Measurements from ENCODE around the gene NPLOC4. TPM values are rescaled to one million over a fixed set of nuclear protein-coding genes. Genes with fewer than 3 reads are reported as not detected.

The NPLOC4 gene
- polyA plus RNA-seq, 1 of the 3 experiments (the other 2 are of a cell fraction): 88.6 TPM

GRCh38 chr17:81566461-81567126 is 70.3 kb downstream of the NPLOC4 start (continued):
- peak; percentile 69; the same call in 1 of the 2 replicates for TF ChIP-seq MAX (IDR thresholded peaks at IDR 0.05; ENCODE audit: low read depth)
- peak; percentile 76 for TF ChIP-seq PBX3 (IDR thresholded peaks at IDR 0.05)
- 0 out of 2 replicates have a peak, but pooled peaks have one; percentile 22 for TF ChIP-seq YY1 (IDR thresholded peaks at IDR 0.05; ENCODE audit: low read depth)
- TF ChIP-seq FOXJ3 (CRISPR knock-in tag; IDR thresholded peaks at IDR 0.05): no peak
- no peak for TF ChIP-seq GATA2 (CRISPR knock-in tag; IDR thresholded peaks at IDR 0.05)
- TF ChIP-seq EZH2phosphoT487 (IDR thresholded peaks at IDR 0.05; ENCODE audit: borderline replicate concordance, low read depth): no peak
- TF ChIP-seq IRF3 (IDR thresholded peaks at IDR 0.05; ENCODE audit: low read depth, low read length): no peak
- 0 out of 2 replicates have a peak, but pooled peaks have one; percentile 27 for TF ChIP-seq REST (IDR thresholded peaks at IDR 0.05; ENCODE audit: low read depth, low read length)
- peak; percentile 71 for TF ChIP-seq FOXM1 (IDR thresholded peaks at IDR 0.05; ENCODE audit: low read depth)
- TF ChIP-seq FOSL2 (IDR thresholded peaks at IDR 0.05; ENCODE audit: borderline replicate concordance, low read depth): peak; percentile 91
- TF ChIP-seq SMC3 (IDR thresholded peaks at IDR 0.05; ENCODE audit: low read depth, low read length): peak; percentile 15; the same call in 1 of the 2 replicates

DNA sequence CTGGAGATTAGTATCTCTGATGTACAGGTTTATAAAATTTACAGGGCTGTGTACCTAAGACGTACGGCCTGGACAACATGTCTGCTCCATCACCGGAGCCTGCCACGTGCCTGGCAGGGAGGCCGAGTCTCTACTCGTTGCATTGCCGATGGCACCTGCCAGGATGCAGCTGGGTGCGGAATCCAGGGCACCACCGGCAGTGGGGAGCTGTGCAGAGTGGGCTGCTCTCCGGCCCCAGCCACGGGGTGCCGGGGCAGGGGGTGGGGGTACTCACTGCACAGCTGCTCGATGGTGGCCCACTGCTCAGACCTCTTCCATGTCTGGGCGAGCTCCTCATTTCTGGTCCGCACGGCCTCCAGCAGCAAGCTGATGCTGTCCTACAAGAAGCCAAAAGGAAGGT is 71.7 kb downstream of the NPLOC4 start:
- CTCF ChIA-PET: interaction anchor here (1.1 to 3.3 kb wide), 5 partner anchors 9 to 312 kb away, joined by 3 to 27 read pairs (median 4); partner anchors contain the start of gene FAAP100
- H3K9ac ChIP-seq: 0 out of 2 replicates have a peak overlapping the region, but pooled peaks have one; percentile 21
- no peaks in the 10 kb centered on the region for H3K27me3 ChIP-seq (ENCODE audit: insufficient read depth)
- H4K20me1 ChIP-seq (ENCODE audit: insufficient read depth): no peaks in the 10 kb centered on the region; the same call in 1 of the 2 replicates
- no peak for DNase-seq
- peaks cover 52 to 78% of the 10 kb centered on the region in 2 experiments for H3K36me3 ChIP-seq (replicated peaks in 1 of 2; ENCODE audit: control insufficient read depth in 1 of 2, insufficient read depth in 2 of 2, low read length in 1 of 2)
- peaks cover 61% of the 10 kb centered on the region for H3K79me2 ChIP-seq (ENCODE audit: insufficient read depth)
- peak overlapping the region; percentile 84 to 93 for H3K27ac ChIP-seq (ENCODE audit: low read depth in 2 of 2, low read length in 1 of 2)
- H2AFZ ChIP-seq (ENCODE audit: low read depth): no peak overlapping the region
- peak overlapping the region; percentile 81; the same call in 1 of the 2 replicates for H3K4me2 ChIP-seq
- POLR2A ChIA-PET: no interaction called here
- 96% methylated on average over 16 of the region's 16 CpGs for WGBS (ENCODE audit: low lambda C conversion rate)
- peaks cover 22 to 33% of the 10 kb centered on the region in 2 experiments for H3K4me1 ChIP-seq (ENCODE audit: control insufficient read depth in 1 of 2, insufficient read depth in 2 of 2, low read depth in 1 of 2, low read length in 1 of 2)
- H3K4me3 ChIP-seq (ENCODE audit: low read depth in 2 of 2, low read length in 1 of 2): no peak overlapping the region
- no peaks in the 10 kb centered on the region for H3K9me3 ChIP-seq
- no peaks in the 10 kb centered on the region for H3K9me2 ChIP-seq
- peaks cover 44% of the 10 kb centered on the region for H3F3A ChIP-seq (replicated peaks; ENCODE audit: insufficient read depth)
- TF ChIP-seq ZBTB33 (IDR thresholded peaks at IDR 0.05; ENCODE audit: borderline replicate concordance, low read depth) (no peak), JUND (IDR thresholded peaks at IDR 0.05) (no peak), NRF1 (IDR thresholded peaks at IDR 0.05; ENCODE audit: low read depth, low read length) (no peak), CTCF (IDR thresholded peaks at IDR 0.05) (no peak), MAX (IDR thresholded peaks at IDR 0.05; ENCODE audit: low read depth) (no peak), TAF1 (IDR thresholded peaks at IDR 0.05; ENCODE audit: borderline replicate concordance, low read depth, low read length) (no peak), RFX5 (IDR thresholded peaks at IDR 0.05; ENCODE audit: low read length) (no peak)
- TF ChIP-seq, protein P1, sequence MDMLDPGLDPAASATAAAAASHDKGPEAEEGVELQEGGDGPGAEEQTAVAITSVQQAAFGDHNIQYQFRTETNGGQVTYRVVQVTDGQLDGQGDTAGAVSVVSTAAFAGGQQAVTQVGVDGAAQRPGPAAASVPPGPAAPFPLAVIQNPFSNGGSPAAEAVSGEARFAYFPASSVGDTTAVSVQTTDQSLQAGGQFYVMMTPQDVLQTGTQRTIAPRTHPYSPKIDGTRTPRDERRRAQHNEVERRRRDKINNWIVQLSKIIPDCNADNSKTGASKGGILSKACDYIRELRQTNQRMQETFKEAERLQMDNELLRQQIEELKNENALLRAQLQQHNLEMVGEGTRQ (IDR thresholded peaks at IDR 0.05; ENCODE audit: borderline replicate concordance, low read depth, low read length): no peak

Data from SK-N-SH (cell line).